Breast epithelium (tissue), 3 donors: ENCODE data around the gene DIP2B.

Source experiments
- CTCF ChIP-seq, 3 donors: fragments of 450-650 bp; IDR thresholded peaks; one replicate each; pipeline ENCODE4 v1.5.1; 2016 to 2017; ENCODE audit warnings: antibody characterized with exemption in 3 of 3, mild to moderate bottlenecking in 3 of 3, moderate library complexity in 3 of 3
- POLR2A ChIP-seq: fragments of 450-650 bp; IDR thresholded peaks from one replicate; pipeline ENCODE4 v1.6.1; 2016; ENCODE audit warnings: antibody characterized with exemption, mild to moderate bottlenecking, moderate library complexity
- POLR2AphosphoS5 ChIP-seq, 3 donors: sonication (generic); formaldehyde crosslinking; IDR thresholded peaks; one replicate each; pipeline ENCODE4 v1.6.1; 2017; ENCODE audit warnings: antibody characterized with exemption in 3 of 3

- TF ChIP-seq POLR2A (no peak), CTCF (IDR thresholded peaks at IDR 0.05) (no peak), POLR2AphosphoS5 (IDR thresholded peaks at IDR 0.05) (no peak)
Measured at GRCh38 chr12:50506753-50507473, 2.1 kb downstream of the DIP2B start.
